ENCODE results near the gene TNXB. TPM values are rescaled to one million over a fixed set of nuclear protein-coding genes. Genes with fewer than 3 reads are reported as not detected.

TNXB gene
- total and polyA plus RNA-seq, 2 of the 4 experiments (the other 2 are of a cell fraction), result 0.05 TPM; not detected in 1

DNA sequence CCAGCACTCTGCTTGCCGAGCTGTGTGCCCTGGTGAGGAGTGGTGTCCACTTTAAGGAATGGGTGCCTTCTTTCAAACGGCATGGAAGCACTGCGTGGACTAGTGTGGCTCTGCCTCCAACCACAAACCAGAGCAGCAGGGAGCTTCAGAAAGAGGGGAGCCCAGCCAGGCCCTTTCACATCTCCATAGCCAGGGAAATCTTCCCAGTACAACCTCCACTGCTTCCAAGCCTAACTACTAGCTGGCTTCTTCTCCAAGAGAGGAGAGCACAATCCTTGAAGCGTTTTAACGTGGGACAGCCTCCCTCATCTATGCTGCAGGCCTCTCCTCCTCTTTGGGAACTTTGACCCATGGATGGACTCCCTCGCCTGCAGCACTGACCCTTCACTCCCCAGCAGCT lies 26.7 kb downstream of the TNXB start:
- BruUV-seq (replicated peaks), result no TSS peak
- Histone ChIP-seq H4K20me1 (ENCODE audit: insufficient read depth, low read length) (peaks cover 7% of the 10 kb centered on the region), H2BK120ac (ENCODE audit: low read depth, low read length) (peak overlapping the region; percentile 81), H3K9ac (ENCODE audit: low read depth, low read length) (no peak overlapping the region), H3K27ac (ENCODE audit: insufficient read depth, low read length) (no peak overlapping the region), H3K4me2 (ENCODE audit: low read depth, low read length) (no peak overlapping the region), H3K56ac (ENCODE audit: extremely low read depth, insufficient read depth, low read length) (no peak overlapping the region), H2BK15ac (ENCODE audit: low read depth, low read length) (peak overlapping the region; percentile 18; the same call in 2 of the 3 replicates), H2BK20ac (ENCODE audit: low read depth, low read length) (peak overlapping the region; percentile 74), H2AK5ac (ENCODE audit: low read depth, low read length) (peak overlapping the region; percentile 79), H3K4ac (ENCODE audit: low read depth, low read length) (peak overlapping the region; percentile 68), H4K91ac (ENCODE audit: insufficient read depth, low read depth, low read length) (peak overlapping the region; percentile 70), H2BK5ac (ENCODE audit: low read depth, low read length, poor library complexity, severe bottlenecking) (no peak overlapping the region), H3K9me3 (ENCODE audit: control insufficient read depth, insufficient read depth, low read length) (no peaks in the 10 kb centered on the region), H2AFZ (replicated peaks; ENCODE audit: low read length, poor library complexity) (no peak overlapping the region), H3K36me3 (ENCODE audit: control insufficient read depth, insufficient read depth, low read length) (no peaks in the 10 kb centered on the region), H2AK9ac (replicated peaks; ENCODE audit: low read depth, low read length, poor library complexity) (peak overlapping the region; percentile 34), H4K5ac (ENCODE audit: low read depth, low read length) (no peak overlapping the region), H3K18ac (ENCODE audit: low read depth, low read length) (no peak overlapping the region), H3K9me1 (ENCODE audit: insufficient read depth, low read length) (peaks cover 24% of the 10 kb centered on the region), H4K8ac (ENCODE audit: low read depth in 2 of 2, low read length in 2 of 2) (peak overlapping the region in 1 of 2 experiments; percentile 0; a peak in 2 of 4 replicates), H3K4me1 (ENCODE audit: control insufficient read depth, insufficient read depth, low read length) (peaks cover 31% of the 10 kb centered on the region), H3K14ac (replicated peaks; ENCODE audit: low read depth, low read length) (peak overlapping the region; percentile 37; the same call in 1 of the 2 replicates), H3K23ac (ENCODE audit: low read depth, low read length) (peak overlapping the region; percentile 0; the same call in 1 of the 2 replicates), H3K27me3 (ENCODE audit: control insufficient read depth, insufficient read depth, low read length) (peaks cover 26% of the 10 kb centered on the region), H3K79me1 (ENCODE audit: low read depth in 1 of 2, low read length in 2 of 2) (no peaks in the 10 kb centered on the region), H3K4me3 (ENCODE audit: insufficient read depth, low read depth, low read length) (no peak overlapping the region)
- in situ Hi-C loops (cut with MboI; ENCODE audit: low sequenced_read_pairs), result no loop called here
- DNase-seq (no peak), ATAC-seq (ENCODE audit: low read depth) (no peak)
- WGBS, 2 experiments (ENCODE audit: extremely low coverage in 2 of 2, insufficient read length in 1 of 2), result 87% methylated on average over 4 of the region's 6 CpGs; no CpG with 5 or more reads in 1 of the 2 experiments
- ChIA-PET CTCF (interaction anchor here (1.0 kb wide), 1 partner anchor 35 kb away, joined by 3 read pairs; no protein-coding TSS in a partner anchor), POLR2A (ENCODE audit: unreplicated experiment) (no interaction called here)
- TF ChIP-seq, protein P1, sequence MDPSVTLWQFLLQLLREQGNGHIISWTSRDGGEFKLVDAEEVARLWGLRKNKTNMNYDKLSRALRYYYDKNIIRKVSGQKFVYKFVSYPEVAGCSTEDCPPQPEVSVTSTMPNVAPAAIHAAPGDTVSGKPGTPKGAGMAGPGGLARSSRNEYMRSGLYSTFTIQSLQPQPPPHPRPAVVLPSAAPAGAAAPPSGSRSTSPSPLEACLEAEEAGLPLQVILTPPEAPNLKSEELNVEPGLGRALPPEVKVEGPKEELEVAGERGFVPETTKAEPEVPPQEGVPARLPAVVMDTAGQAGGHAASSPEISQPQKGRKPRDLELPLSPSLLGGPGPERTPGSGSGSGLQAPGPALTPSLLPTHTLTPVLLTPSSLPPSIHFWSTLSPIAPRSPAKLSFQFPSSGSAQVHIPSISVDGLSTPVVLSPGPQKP (IDR thresholded peaks at IDR 0.05; ENCODE audit: borderline replicate concordance, low read depth, low read length), result no peak
- TF ChIP-seq FOS (IDR thresholded peaks at IDR 0.05; ENCODE audit: low read depth, low read length), result no peak
- intact Hi-C loops (cut with micrococcal nuclease), result no loop called here
- dilution Hi-C loops (cut with HindIII; ENCODE audit: low sequenced_read_pairs, unreplicated experiment), result no loop called here
